Activated T-cell treated with anti-CD3 and anti-CD28 coated beads, Interleukin-2, amount 50 U/mL, for 72 hours (primary cell): ENCODE data around the gene CAMK4. TPM values are rescaled to one million over a fixed set of nuclear protein-coding genes. Genes with fewer than 3 reads are reported as not detected.

ENCODE experiments used
- ATAC-seq, 2 donors: fragments of 150-1000 bp; cut with Tn5 transposase; replicated peaks in 1 of 2; 2 replicates each; pipeline ENCODE4 v1.10.0; 2021; ENCODE audit warnings: moderate library complexity in 2 of 2, mild to moderate bottlenecking in 1 of 2
- DNase-seq, 2 donors: peaks; one replicate each; pipeline ENCODE4 v3.0.0; 2021 to 2022; ENCODE audit warnings: mixed read lengths in 1 of 2
- H3K27ac Mint-ChIP-seq: one replicate; pipeline ENCODE4 v1.8.0; 2022; ENCODE audit warnings: mild to moderate bottlenecking, moderate library complexity, mixed read lengths
- H3K27me3 Mint-ChIP-seq: one replicate; pipeline ENCODE4 v1.8.0; 2022; ENCODE audit warnings: low read depth, mixed read lengths
- H3K36me3 Mint-ChIP-seq, 2 donors: one replicate each; pipeline ENCODE4 v1.8.0; 2022; ENCODE audit warnings: mixed read lengths in 2 of 2, mild to moderate bottlenecking in 1 of 2; ENCODE audit not compliant: insufficient read depth in 2 of 2
- H3K4me1 Mint-ChIP-seq: one replicate; pipeline ENCODE4 v1.8.0; 2022; ENCODE audit warnings: low read depth, mixed read lengths
- H3K4me3 Mint-ChIP-seq, 2 donors: one replicate each; pipeline ENCODE4 v1.8.0; 2022; ENCODE audit warnings: mild to moderate bottlenecking in 2 of 2, mixed read lengths in 2 of 2, moderate library complexity in 2 of 2
- H3K9me3 Mint-ChIP-seq, 2 donors: one replicate each; pipeline ENCODE4 v1.8.0; 2022; ENCODE audit warnings: mixed read lengths in 2 of 2
- total RNA-seq, 2 donors: library from RNA; stranded (reverse); gene quantifications; one replicate each; pipeline ENCODE4 v1.2.3, GENCODE V29; 2022

Gene CAMK4
- total RNA-seq, 2 donors from 2014 or later, result 56.1 to 96.0 TPM

DNA sequence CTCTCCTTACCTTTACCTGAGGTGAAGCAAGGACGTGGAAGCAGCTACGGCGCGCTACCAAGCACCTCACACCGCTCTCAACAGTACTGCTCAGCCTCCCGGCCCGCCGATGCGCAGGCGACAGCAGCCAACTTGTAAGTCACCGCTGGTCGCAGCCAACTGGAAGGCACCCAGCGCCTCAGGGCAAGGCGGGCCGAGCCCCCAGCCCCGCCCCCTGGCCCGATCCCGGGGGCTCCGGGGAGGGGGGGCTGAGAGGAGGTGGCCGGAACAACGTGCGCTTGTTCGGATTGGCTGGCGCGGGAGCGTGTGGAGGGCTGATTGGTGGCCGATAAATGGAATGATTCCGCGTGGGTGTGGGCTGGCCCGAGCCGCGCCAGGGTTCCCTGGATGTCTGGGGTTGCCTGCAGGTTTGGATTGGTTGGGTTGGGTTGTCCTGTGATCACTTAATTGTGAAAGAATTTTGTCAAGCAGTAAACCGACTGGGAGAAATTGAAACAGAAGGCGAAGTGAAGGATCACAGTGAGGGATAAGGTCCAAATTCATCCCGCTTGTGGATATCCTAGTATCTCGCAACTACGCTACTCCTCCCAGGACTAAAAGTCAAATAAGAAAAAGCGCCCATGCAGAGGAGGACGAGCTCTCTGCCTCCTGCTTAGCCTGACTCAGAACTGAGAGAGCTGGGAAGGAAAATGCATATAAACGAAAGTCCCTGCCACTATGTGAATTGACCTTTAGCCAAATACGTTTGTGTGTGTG is 288.4 kb downstream of the CAMK4 start, which contains the start of gene STARD4:
Gene STARD4, minus strand, starts transcription at position 161 of the 756 bp plus-strand sequence. CDS start 5,102 bp downstream, outside the sequence.
- peak within 1 kb of the TSS; percentile 96 for H3K27ac Mint-ChIP-seq
- DNase-seq (peak; percentile 91 to 92), ATAC-seq (peak; percentile 92 to 95)
- H3K4me3 Mint-ChIP-seq, result peak within 1 kb of the TSS; percentile 98
- H3K9me3 Mint-ChIP-seq, result no peaks in the 10 kb centered on the region
- H3K27me3 Mint-ChIP-seq, result no peaks in the 10 kb centered on the region
- peaks cover 3 to 4% of the 10 kb centered on the region in 2 donors for H3K36me3 Mint-ChIP-seq
- H3K4me1 Mint-ChIP-seq, result peaks cover 53% of the 10 kb centered on the region

GRCh38 chr5:111513131-111513520 is 288.9 kb downstream of the CAMK4 start:
- DNase-seq (no peak), ATAC-seq (no peak)
- Mint-ChIP-seq H3K4me3 (peak overlapping the region; percentile 98), H3K27me3 (no peaks in the 10 kb centered on the region), H3K36me3 (peaks cover 3 to 4% of the 10 kb centered on the region in 2 donors), H3K27ac (peak overlapping the region; percentile 96), H3K9me3 (no peaks in the 10 kb centered on the region), H3K4me1 (peaks cover 50% of the 10 kb centered on the region)

- H3K27ac Mint-ChIP-seq, result peak overlapping the region; percentile 43
Observed at GRCh38 chr5:111514087-111514486, 289.9 kb downstream of the CAMK4 start.

GRCh38 chr5:111517853-111518501 is 293.8 kb downstream of the CAMK4 start:
- Mint-ChIP-seq H3K36me3 (no peaks in the 10 kb centered on the region), H3K4me1 (peaks cover 16% of the 10 kb centered on the region), H3K9me3 (no peaks in the 10 kb centered on the region), H3K27ac (no peak overlapping the region), H3K27me3 (peaks cover 5% of the 10 kb centered on the region), H3K4me3 (no peak overlapping the region)
- no peak for ATAC-seq
- no peak for DNase-seq

More at GRCh38 chr5:111514087-111514486, 289.9 kb downstream of the CAMK4 start:
- DNase-seq, result no peak
- peak overlapping the region in 1 of 2 donors; percentile 15 for H3K4me3 Mint-ChIP-seq
- peaks cover 42% of the 10 kb centered on the region for H3K4me1 Mint-ChIP-seq
- no peak for ATAC-seq
- H3K27me3 Mint-ChIP-seq, result no peaks in the 10 kb centered on the region
- peaks cover 3 to 4% of the 10 kb centered on the region in 2 donors for H3K36me3 Mint-ChIP-seq
- no peaks in the 10 kb centered on the region for H3K9me3 Mint-ChIP-seq

- Mint-ChIP-seq H3K27me3 (peaks cover 5% of the 10 kb centered on the region), H3K4me1 (peaks cover 8% of the 10 kb centered on the region), H3K4me3 (no peak overlapping the region), H3K9me3 (no peaks in the 10 kb centered on the region), H3K27ac (no peak overlapping the region), H3K36me3 (no peaks in the 10 kb centered on the region)
- no peak for DNase-seq
- no peak for ATAC-seq
Observed at GRCh38 chr5:111518777-111519176, 294.6 kb downstream of the CAMK4 start.

GRCh38 chr5:111520908-111521307 is 296.7 kb downstream of the CAMK4 start:
- Mint-ChIP-seq H3K27ac (no peak overlapping the region), H3K4me1 (no peaks in the 10 kb centered on the region), H3K27me3 (peaks cover 5% of the 10 kb centered on the region)

GRCh38 chr5:111528056-111528455 is 303.9 kb downstream of the CAMK4 start:
- H3K36me3 Mint-ChIP-seq, result peaks cover 0 to 2% of the 10 kb centered on the region in 2 donors
- H3K27ac Mint-ChIP-seq, result no peak overlapping the region
- H3K9me3 Mint-ChIP-seq, result no peaks in the 10 kb centered on the region

More at GRCh38 chr5:111520908-111521307, 296.7 kb downstream of the CAMK4 start:
- Mint-ChIP-seq H3K9me3 (no peaks in the 10 kb centered on the region), H3K4me3 (no peak overlapping the region), H3K36me3 (no peaks in the 10 kb centered on the region)
- DNase-seq (no peak), ATAC-seq (no peak)

GRCh38 chr5:111530298-111530740 is 306.1 kb downstream of the CAMK4 start:
- peaks cover 0 to 2% of the 10 kb centered on the region in 2 donors for H3K36me3 Mint-ChIP-seq
- H3K27ac Mint-ChIP-seq, result peak overlapping the region; percentile 80
- DNase-seq (peak; percentile 77 to 79), ATAC-seq (peak; percentile 100)
- H3K27me3 Mint-ChIP-seq, result no peaks in the 10 kb centered on the region
- H3K4me1 Mint-ChIP-seq, result peaks cover 20% of the 10 kb centered on the region
- peak overlapping the region; percentile 75 for H3K4me3 Mint-ChIP-seq
- H3K9me3 Mint-ChIP-seq, result no peaks in the 10 kb centered on the region

More at GRCh38 chr5:111528056-111528455, 303.9 kb downstream of the CAMK4 start:
- no peaks in the 10 kb centered on the region for H3K27me3 Mint-ChIP-seq
- peaks cover 20% of the 10 kb centered on the region for H3K4me1 Mint-ChIP-seq
- no peak for ATAC-seq
- H3K4me3 Mint-ChIP-seq, result no peak overlapping the region
- no peak for DNase-seq

- peaks cover under 1% of the 10 kb centered on the region for H3K27me3 Mint-ChIP-seq
- ATAC-seq, result no peak
- H3K4me3 Mint-ChIP-seq, result no peak overlapping the region
- peaks cover 0 to 2% of the 10 kb centered on the region in 2 donors for H3K36me3 Mint-ChIP-seq
- no peaks in the 10 kb centered on the region for H3K9me3 Mint-ChIP-seq
- DNase-seq, result no peak
- no peak overlapping the region for H3K27ac Mint-ChIP-seq
- peaks cover 20% of the 10 kb centered on the region for H3K4me1 Mint-ChIP-seq
Observed at GRCh38 chr5:111532886-111533582, 308.9 kb downstream of the CAMK4 start.

- peaks cover 0 to 2% of the 10 kb centered on the region in 2 donors for H3K9me3 Mint-ChIP-seq
- no peak overlapping the region for H3K4me3 Mint-ChIP-seq
- DNase-seq (no peak), ATAC-seq (peak in 1 of 2 donors; percentile 19)
- H3K27ac Mint-ChIP-seq, result no peak overlapping the region
- H3K27me3 Mint-ChIP-seq, result peaks cover 15% of the 10 kb centered on the region
- H3K4me1 Mint-ChIP-seq, result peaks cover 5% of the 10 kb centered on the region
- no peaks in the 10 kb centered on the region for H3K36me3 Mint-ChIP-seq
Observed at GRCh38 chr5:111535879-111536549, 311.8 kb downstream of the CAMK4 start.

- Mint-ChIP-seq H3K27ac (no peak overlapping the region), H3K36me3 (no peaks in the 10 kb centered on the region), H3K4me3 (no peak overlapping the region), H3K4me1 (no peaks in the 10 kb centered on the region), H3K27me3 (peaks cover 18% of the 10 kb centered on the region), H3K9me3 (peaks cover 0 to 2% of the 10 kb centered on the region in 2 donors)
- DNase-seq, result no peak
- ATAC-seq, result no peak
Observed at GRCh38 chr5:111537141-111538024, 313.2 kb downstream of the CAMK4 start.
